Sigmoid colon (tissue), 4 donors: ENCODE measurements around the gene HMCN2.

Experiments
- CTCF ChIP-seq, 4 experiments: fragments of 450-650 bp in 3 of 4; fragments of 200-600 bp in 1 of 4; IDR thresholded peaks; one replicate each; pipeline ENCODE4 v1.5.1; 2016 to 2019; ENCODE audit warnings: antibody characterized with exemption in 4 of 4, mild to moderate bottlenecking in 3 of 4, moderate library complexity in 2 of 4
- EP300 ChIP-seq, 4 donors: sonication (generic); formaldehyde crosslinking; IDR thresholded peaks; one replicate each; pipeline ENCODE4 v1.6.1; 2017; ENCODE audit warnings: antibody characterized with exemption in 4 of 4
- POLR2A ChIP-seq, 2 donors: fragments of 450-650 bp; IDR thresholded peaks; one replicate each; pipeline ENCODE4 v1.6.1; 2016; ENCODE audit warnings: antibody characterized with exemption in 2 of 2, mild to moderate bottlenecking in 2 of 2, moderate library complexity in 2 of 2
- POLR2AphosphoS5 ChIP-seq, 4 donors: sonication (generic); formaldehyde crosslinking; IDR thresholded peaks; one replicate each; pipeline ENCODE4 v1.6.1; 2017; ENCODE audit warnings: antibody characterized with exemption in 4 of 4

- TF ChIP-seq CTCF (IDR thresholded peaks at IDR 0.05) (no peak), EP300 (IDR thresholded peaks at IDR 0.05) (no peak), POLR2AphosphoS5 (IDR thresholded peaks at IDR 0.05) (no peak), POLR2A (IDR thresholded peaks at IDR 0.05) (no peak)
Measured at GRCh38 chr9:130230631-130231030, 34.9 kb upstream of the HMCN2 start.
